Ishikawa (cell line): ENCODE data around the gene PARD3B.

Experiments
- CEBPB ChIP-seq: IDR thresholded peaks from 2 replicates; pipeline ENCODE4 v1.6.1; 2012
- CREB1 ChIP-seq: IDR thresholded peaks from 2 replicates; pipeline ENCODE4 v1.6.1; 2012; ENCODE audit warnings: low read depth
- EGR1 ChIP-seq: IDR thresholded peaks from 2 replicates; pipeline ENCODE4 v1.6.1; 2012
- EP300 ChIP-seq: IDR thresholded peaks from 2 replicates; pipeline ENCODE4 v1.6.1; 2012; ENCODE audit warnings: borderline replicate concordance
- FOXM1 ChIP-seq: IDR thresholded peaks from 2 replicates; pipeline ENCODE4 v1.6.1; 2012; ENCODE audit warnings: low read depth, borderline replicate concordance
- NFIC ChIP-seq: IDR thresholded peaks from 2 replicates; pipeline ENCODE4 v1.6.1; 2012
- RAD21 ChIP-seq: IDR thresholded peaks from 2 replicates; pipeline ENCODE4 v1.6.1; 2012; ENCODE audit warnings: low read depth
- TAF1 ChIP-seq: IDR thresholded peaks from 2 replicates; pipeline ENCODE4 v1.6.1; 2012; ENCODE audit warnings: low read depth, mild to moderate bottlenecking
- TCF12 ChIP-seq: IDR thresholded peaks from 2 replicates; pipeline ENCODE4 v1.6.1; 2012; ENCODE audit warnings: low read depth
- TEAD4 ChIP-seq: IDR thresholded peaks from 2 replicates; pipeline ENCODE4 v1.6.1; 2012
- YY1 ChIP-seq: IDR thresholded peaks from 2 replicates; pipeline ENCODE4 v1.6.1; 2012; ENCODE audit warnings: low read depth
- ZBTB7A ChIP-seq: IDR thresholded peaks from 2 replicates; pipeline ENCODE4 v1.6.1; 2012; ENCODE audit warnings: low read depth
- TF ChIP-seq, protein P1 (sequence below): IDR thresholded peaks from 2 replicates; pipeline ENCODE4 v1.6.1; 2012
- TF ChIP-seq, protein P2 (sequence below): IDR thresholded peaks from 2 replicates; pipeline ENCODE4 v1.6.1; 2012; ENCODE audit warnings: low read depth, mild to moderate bottlenecking
- TF ChIP-seq, protein P3 (sequence below): IDR thresholded peaks from 2 replicates; pipeline ENCODE4 v1.6.1; 2012

The PARD3B gene

DNA sequence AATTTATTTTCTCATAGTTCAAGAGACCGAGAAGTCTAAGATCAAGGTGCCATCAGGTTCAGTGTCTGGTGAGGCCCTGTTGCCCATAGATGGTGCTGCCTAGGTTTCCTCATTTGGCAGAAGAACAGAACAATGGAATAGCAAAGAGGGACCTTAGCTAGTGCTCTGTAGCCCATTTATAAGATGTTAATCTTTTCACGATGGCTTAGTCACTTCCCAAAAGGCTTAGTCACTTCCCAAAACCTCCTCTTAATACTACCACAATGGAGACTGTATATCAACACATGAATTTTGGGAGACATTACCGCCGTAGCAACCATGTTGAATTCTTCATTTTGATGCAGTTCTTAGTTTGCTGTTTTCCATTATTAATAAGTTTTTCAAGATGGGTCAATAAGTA, 890.7 kb downstream of the PARD3B start:
- no peak for TF ChIP-seq RAD21
- TF ChIP-seq CREB1 = no peak
- no peak for TF ChIP-seq TCF12
- TF ChIP-seq CEBPB = no peak
- TF ChIP-seq TEAD4 = no peak
- no peak for TF ChIP-seq NFIC
- TF ChIP-seq FOXM1 = no peak
- TF ChIP-seq EGR1 = no peak
- TF ChIP-seq, protein P1, sequence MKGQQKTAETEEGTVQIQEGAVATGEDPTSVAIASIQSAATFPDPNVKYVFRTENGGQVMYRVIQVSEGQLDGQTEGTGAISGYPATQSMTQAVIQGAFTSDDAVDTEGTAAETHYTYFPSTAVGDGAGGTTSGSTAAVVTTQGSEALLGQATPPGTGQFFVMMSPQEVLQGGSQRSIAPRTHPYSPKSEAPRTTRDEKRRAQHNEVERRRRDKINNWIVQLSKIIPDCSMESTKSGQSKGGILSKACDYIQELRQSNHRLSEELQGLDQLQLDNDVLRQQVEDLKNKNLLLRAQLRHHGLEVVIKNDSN = no peak
- TF ChIP-seq, protein P2, sequence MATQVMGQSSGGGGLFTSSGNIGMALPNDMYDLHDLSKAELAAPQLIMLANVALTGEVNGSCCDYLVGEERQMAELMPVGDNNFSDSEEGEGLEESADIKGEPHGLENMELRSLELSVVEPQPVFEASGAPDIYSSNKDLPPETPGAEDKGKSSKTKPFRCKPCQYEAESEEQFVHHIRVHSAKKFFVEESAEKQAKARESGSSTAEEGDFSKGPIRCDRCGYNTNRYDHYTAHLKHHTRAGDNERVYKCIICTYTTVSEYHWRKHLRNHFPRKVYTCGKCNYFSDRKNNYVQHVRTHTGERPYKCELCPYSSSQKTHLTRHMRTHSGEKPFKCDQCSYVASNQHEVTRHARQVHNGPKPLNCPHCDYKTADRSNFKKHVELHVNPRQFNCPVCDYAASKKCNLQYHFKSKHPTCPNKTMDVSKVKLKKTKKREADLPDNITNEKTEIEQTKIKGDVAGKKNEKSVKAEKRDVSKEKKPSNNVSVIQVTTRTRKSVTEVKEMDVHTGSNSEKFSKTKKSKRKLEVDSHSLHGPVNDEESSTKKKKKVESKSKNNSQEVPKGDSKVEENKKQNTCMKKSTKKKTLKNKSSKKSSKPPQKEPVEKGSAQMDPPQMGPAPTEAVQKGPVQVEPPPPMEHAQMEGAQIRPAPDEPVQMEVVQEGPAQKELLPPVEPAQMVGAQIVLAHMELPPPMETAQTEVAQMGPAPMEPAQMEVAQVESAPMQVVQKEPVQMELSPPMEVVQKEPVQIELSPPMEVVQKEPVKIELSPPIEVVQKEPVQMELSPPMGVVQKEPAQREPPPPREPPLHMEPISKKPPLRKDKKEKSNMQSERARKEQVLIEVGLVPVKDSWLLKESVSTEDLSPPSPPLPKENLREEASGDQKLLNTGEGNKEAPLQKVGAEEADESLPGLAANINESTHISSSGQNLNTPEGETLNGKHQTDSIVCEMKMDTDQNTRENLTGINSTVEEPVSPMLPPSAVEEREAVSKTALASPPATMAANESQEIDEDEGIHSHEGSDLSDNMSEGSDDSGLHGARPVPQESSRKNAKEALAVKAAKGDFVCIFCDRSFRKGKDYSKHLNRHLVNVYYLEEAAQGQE = no peak
- TF ChIP-seq, protein P3, sequence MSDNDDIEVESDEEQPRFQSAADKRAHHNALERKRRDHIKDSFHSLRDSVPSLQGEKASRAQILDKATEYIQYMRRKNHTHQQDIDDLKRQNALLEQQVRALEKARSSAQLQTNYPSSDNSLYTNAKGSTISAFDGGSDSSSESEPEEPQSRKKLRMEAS = no peak
- no peak for TF ChIP-seq EP300
- TF ChIP-seq ZBTB7A = no peak
- no peak for TF ChIP-seq TAF1
- TF ChIP-seq YY1 = no peak

DNA sequence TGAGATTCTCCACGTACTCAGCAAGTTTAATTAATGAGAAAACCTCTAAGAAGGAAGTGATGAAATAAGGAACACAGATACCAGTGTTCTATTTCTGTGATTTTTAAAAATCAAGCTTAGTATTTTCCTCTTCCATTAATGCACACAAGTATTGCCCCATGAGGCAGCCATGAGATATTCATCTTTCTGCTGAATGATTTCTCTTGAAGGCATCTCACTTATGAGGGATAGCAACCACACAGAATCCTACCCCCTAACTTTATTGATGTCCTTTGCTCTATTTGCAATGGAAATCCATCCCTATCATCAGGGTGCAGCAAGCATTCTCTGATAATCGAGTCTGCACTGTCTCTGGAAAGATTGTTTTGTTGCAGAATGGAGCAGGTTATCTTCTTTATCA, 893.0 kb downstream of the PARD3B start:
- TF ChIP-seq EGR1 (no peak), TCF12 (no peak), YY1 (no peak), EP300 (no peak), NFIC (no peak), CEBPB (no peak)
- TF ChIP-seq, protein P2 = no peak

DNA sequence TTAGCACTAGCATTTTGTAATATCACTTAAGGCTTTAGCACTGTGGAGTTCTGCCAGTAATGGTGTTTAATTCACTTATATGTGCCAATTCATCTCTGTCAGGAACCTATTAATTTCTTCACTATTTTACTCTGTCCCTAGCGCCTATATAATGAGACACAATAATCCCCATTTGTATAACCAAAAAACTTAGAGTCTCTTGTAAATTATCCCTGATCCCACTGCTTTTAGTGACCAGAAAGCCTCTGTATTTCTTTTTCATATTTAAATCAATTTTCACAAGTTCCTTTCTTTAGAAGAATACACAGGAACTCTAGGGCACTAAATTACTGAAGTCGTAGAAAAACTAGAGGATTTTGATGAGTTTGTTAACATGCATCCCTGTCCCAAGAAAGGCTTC, 894.3 kb downstream of the PARD3B start:
- no peak for TF ChIP-seq RAD21
- TF ChIP-seq YY1 = no peak

DNA sequence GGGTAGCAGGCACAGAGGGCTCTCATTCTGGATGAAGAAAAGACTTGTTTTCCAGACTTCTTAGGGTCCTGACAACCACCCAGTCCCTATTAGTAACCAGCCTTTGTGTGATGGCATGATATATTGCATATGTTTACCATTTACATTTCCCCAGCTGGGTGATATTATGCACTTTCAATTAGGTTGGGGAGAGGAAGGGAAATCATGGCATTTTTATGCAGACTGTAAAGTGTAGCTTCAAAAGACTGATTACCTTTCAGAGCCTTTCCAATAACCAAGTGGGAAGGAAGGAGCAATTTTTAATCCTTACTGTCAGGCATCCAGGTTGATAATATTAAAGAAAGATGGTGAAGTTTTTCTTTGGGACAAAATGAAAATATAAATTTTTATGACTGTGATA, 896.2 kb downstream of the PARD3B start:
- no peak for TF ChIP-seq TEAD4
- no peak for TF ChIP-seq EGR1

DNA sequence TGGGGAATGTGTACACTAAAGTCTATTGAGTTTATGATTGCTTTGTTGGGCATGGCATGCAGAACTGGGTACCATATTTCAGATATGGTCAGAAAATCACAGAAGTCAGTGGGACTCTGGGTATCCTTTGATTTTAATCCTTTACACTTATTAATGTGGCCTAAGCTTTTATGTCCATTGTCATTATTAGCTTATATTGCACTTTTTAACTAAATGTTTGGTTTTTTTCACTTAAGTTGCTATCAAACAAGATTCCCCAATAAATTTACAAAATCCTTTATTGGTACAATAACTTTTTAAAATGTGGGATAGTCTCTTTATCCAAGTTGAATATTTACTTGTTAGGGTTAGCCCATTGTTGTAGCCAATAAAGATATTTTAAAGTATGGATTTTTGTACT, 902.9 kb downstream of the PARD3B start:
- TF ChIP-seq CEBPB = no peak
- TF ChIP-seq, protein P3 = no peak
- no peak for TF ChIP-seq YY1
- TF ChIP-seq ZBTB7A = no peak
- no peak for TF ChIP-seq TAF1
- no peak for TF ChIP-seq CREB1
- no peak for TF ChIP-seq TCF12
- TF ChIP-seq, protein P2 = no peak
- TF ChIP-seq EP300 = no peak
- TF ChIP-seq EGR1 = no peak
- TF ChIP-seq NFIC = no peak
- TF ChIP-seq, protein P1 = no peak
- TF ChIP-seq FOXM1 = no peak
- TF ChIP-seq TEAD4 = no peak
- no peak for TF ChIP-seq RAD21
